GM21723 (cell line): ENCODE data around the gene HOXD1.

Experiments
- ATAC-seq: cut with Tn5 transposase; IDR thresholded peaks from one replicate; pipeline ENCODE4 v1.9.1; 2021; ENCODE audit warnings: mild to moderate bottlenecking, moderate library complexity; ENCODE audit not compliant: unreplicated experiment

The HOXD1 gene

DNA sequence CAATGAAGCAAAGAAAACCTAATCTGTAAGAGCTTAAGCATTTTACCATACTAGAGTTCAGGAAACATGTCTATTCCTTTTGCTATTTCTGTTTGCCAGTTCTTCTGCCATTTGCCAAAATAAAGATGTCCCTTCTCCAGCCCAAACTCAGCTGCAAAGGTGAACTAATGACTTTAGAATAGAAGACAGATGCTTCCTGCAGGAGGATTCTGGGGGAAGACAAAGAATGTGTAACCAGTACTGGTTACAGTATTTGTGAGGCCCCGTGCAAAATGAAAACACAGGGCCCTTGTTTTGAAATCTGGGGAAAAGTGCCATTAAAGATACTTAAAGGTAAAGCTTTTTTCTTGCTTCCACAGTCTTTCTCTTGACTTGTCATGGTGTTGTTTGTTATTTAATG, 46.5 kb downstream of the HOXD1 start:
- no peak for ATAC-seq

DNA sequence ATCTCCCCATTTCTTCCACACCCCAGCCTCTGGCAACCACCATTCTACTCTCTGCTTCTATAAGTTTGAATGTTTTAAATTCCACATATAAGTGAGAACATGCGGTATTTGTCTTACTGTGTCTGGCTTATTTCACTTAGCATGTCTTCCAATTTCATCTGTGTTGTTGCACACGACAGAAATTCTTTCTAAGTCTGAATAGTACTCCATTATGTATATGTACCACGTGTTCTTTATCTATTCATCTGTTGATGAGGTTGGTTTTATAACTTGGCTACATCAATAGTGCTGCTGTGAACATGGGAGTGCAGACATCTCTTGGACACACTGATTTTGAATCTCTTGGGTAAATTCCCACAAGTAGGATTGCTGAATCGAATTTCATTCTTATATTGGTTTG, 49.0 kb downstream of the HOXD1 start:
- no peak for ATAC-seq

DNA sequence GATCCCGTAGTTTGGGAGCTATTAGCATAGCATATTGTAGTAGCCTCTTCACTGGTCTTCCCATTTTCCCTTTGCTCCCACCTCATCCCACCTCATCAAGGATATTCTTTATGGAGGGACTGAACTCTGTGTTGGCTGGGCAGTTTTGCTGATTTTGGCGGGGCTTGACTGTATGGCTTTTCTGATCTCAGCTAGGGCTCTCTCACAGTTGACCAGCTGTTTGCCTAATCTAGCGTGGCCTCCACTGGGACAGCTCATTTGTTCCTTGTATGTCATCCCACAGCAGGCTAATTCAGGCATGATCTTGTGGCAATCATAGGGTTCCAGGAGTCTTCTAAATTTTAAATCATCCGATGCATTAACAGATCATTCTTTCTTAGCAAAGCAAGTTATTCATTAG, 50.6 kb downstream of the HOXD1 start:
- ATAC-seq: no peak

DNA sequence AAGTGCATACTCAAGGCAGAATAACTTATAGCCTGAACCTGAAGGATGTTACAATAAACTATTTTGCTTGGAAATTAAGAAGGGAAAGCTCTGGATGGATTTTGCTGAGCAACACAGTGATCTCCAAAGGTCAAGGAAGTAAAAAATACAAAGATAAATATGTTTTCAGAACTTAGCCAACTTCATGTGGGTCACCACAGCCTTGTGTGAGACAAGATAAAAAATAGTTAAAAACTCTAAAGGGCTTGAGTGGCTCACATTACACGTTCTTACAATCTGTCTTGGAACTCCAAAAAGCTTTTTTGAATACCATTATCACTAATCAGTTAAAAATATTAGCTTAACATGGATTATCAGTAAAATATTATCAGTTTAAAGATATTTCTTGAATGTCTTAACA, 51.8 kb downstream of the HOXD1 start:
- ATAC-seq: no peak
